Esophagus squamous epithelium (tissue), 5 donors: Measurements from ENCODE around the gene DOCK1. TPM values are rescaled to one million over a fixed set of nuclear protein-coding genes. Genes with fewer than 3 reads are reported as not detected.

Experiments used
- DNase-seq: peaks from one replicate; lab custom pipeline; 2025; lab: John Stamatoyannopoulos, UW
- H3K27ac ChIP-seq, 4 donors: fragments of 200-600 bp; sonication (generic); one replicate each; pipeline ENCODE4 v1.5.1; 2016 to 2019; ENCODE audit warnings: mild to moderate bottlenecking in 1 of 4
- H3K27me3 ChIP-seq, 4 donors: fragments of 200-600 bp; sonication (generic); 1 replicate in 3 of 4; 2 replicates in 1 of 4; pipeline versions ENCODE4 v1.5.1 to v1.6.0; 2017 to 2021; ENCODE audit warnings: antibody characterized with exemption in 1 of 4
- H3K36me3 ChIP-seq, 3 donors: fragments of 200-600 bp; sonication (generic); one replicate each; pipeline ENCODE4 v1.5.1; 2016 to 2019
- H3K4me1 ChIP-seq, 3 donors: fragments of 200-600 bp; sonication (generic); one replicate each; pipeline ENCODE4 v1.5.1; 2017 to 2019
- H3K4me3 ChIP-seq, 4 donors: fragments of 200-600 bp; sonication (generic); 1 replicate in 3 of 4; 2 replicates in 1 of 4; pipeline ENCODE4 v1.5.1; 2016 to 2019; ENCODE audit warnings: mild to moderate bottlenecking in 2 of 4, moderate library complexity in 1 of 4
- H3K9me3 ChIP-seq, 3 donors: fragments of 200-600 bp; sonication (generic); one replicate each; pipeline ENCODE4 v1.5.1; 2016 to 2019
- CTCF ChIP-seq, 6 experiments: fragments of 450-650 bp in 4 of 6; fragments of 200-600 bp in 2 of 6; sonication (generic) in 2 of 6; IDR thresholded peaks; one replicate each; pipeline ENCODE4 v1.5.1; 2016 to 2019; ENCODE audit warnings: antibody characterized with exemption in 6 of 6, mild to moderate bottlenecking in 4 of 6, moderate library complexity in 4 of 6
- POLR2A ChIP-seq, 4 donors: fragments of 450-650 bp; IDR thresholded peaks; one replicate each; pipeline ENCODE4 v1.6.1; 2017; ENCODE audit warnings: antibody characterized with exemption in 4 of 4, mild to moderate bottlenecking in 4 of 4, moderate library complexity in 3 of 4
- WGBS, 2 donors: methylation state at CpG; one replicate each; pipeline ENCODE4 v1.1.5; 2018; 5-methylcytosine and 5-hydroxymethylcytosine counted together
- intact Hi-C: fragments of 100-400 bp; cut with DNase I; formaldehyde crosslinking; loops from one replicate; pipeline ENCODE4 v1.15.0; 2022
- total RNA-seq, 4 donors: library from RNA; depleted of rRNA; stranded (reverse); fragments of >200 nt; gene quantifications; one replicate each; pipeline ENCODE4 v1.1.0, GENCODE V29; 2016
- donor health status: DM: yes; HTN: yes; CAD: no.

DOCK1 gene
- total RNA-seq, 4 donors from 2014 or later = 31.8 to 83.4 (median 49.8) TPM

GRCh38 chr10:126908225-126908624, 3.0 kb downstream of the DOCK1 start:
- peak overlapping the region in 1 of 4 donors; percentile 81 for H3K27ac ChIP-seq
- H3K4me1 ChIP-seq = peaks cover 11 to 77% (median 28%) of the 10 kb centered on the region in 3 donors
- no peaks in the 10 kb centered on the region for H3K27me3 ChIP-seq
- no peak overlapping the region for H3K4me3 ChIP-seq
- H3K36me3 ChIP-seq = no peaks in the 10 kb centered on the region
- H3K9me3 ChIP-seq = no peaks in the 10 kb centered on the region
- 76 to 84% methylated on average over 5 of the region's 5 CpGs for WGBS, 2 donors
- TF ChIP-seq POLR2A (IDR thresholded peaks at IDR 0.05) (no peak), CTCF (IDR thresholded peaks at IDR 0.05) (no peak)
- DNase-seq = no peak
- intact Hi-C loops = loop anchor here (10.0 kb wide), 1 partner anchor 127 kb away; no protein-coding TSS in a partner anchor

DNA sequence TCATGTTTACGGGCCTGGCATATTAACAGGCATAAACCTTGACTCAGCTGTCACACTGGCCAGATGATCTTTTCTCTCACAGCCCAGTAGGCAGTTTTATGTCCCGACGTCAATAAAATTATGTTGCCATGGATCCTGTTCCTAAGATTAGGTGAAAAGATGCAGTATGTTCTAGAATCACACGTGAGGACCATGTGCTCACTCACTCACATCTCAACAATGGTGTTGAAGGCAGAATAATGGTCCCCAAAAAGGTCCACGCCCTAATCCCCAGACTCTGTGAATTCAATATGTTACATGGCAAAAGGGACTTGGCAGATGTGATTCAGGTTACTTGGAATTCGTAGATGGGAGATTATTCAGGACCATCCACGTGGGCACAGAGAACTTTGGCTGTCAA, 3.5 kb downstream of the DOCK1 start:
- 33 to 65% methylated on average over 3 to 7 of the region's 7 CpGs for WGBS, 2 donors
- TF ChIP-seq CTCF (IDR thresholded peaks at IDR 0.05) = no peak
- TF ChIP-seq POLR2A (IDR thresholded peaks at IDR 0.05) = no peak
- Histone ChIP-seq H3K36me3 (no peaks in the 10 kb centered on the region), H3K27ac (peak overlapping the region in 2 of 4 donors; percentile 81 to 88), H3K4me1 (peaks cover 11 to 77% (median 28%) of the 10 kb centered on the region in 3 donors), H3K4me3 (no peak overlapping the region), H3K9me3 (no peaks in the 10 kb centered on the region), H3K27me3 (no peaks in the 10 kb centered on the region)
- DNase-seq = no peak
- intact Hi-C loops = loop anchor here (10.0 kb wide), 1 partner anchor 126 kb away; no protein-coding TSS in a partner anchor

GRCh38 chr10:126909147-126909546, 3.9 kb downstream of the DOCK1 start:
- peak overlapping the region in 2 of 4 donors; percentile 81 to 88 for H3K27ac ChIP-seq
- no peak overlapping the region for H3K4me3 ChIP-seq
- no peak for DNase-seq
- no peaks in the 10 kb centered on the region for H3K36me3 ChIP-seq
- WGBS, 2 donors = 58 to 59% methylated on average over 3 to 4 of the region's 4 CpGs
- TF ChIP-seq POLR2A (IDR thresholded peaks at IDR 0.05) (no peak), CTCF (IDR thresholded peaks at IDR 0.05) (no peak)
- H3K4me1 ChIP-seq = peaks cover 11 to 73% (median 25%) of the 10 kb centered on the region in 3 donors
- intact Hi-C loops = loop anchor here (10.0 kb wide), 1 partner anchor 126 kb away; no protein-coding TSS in a partner anchor
- no peaks in the 10 kb centered on the region for H3K27me3 ChIP-seq
- H3K9me3 ChIP-seq = no peaks in the 10 kb centered on the region

DNA sequence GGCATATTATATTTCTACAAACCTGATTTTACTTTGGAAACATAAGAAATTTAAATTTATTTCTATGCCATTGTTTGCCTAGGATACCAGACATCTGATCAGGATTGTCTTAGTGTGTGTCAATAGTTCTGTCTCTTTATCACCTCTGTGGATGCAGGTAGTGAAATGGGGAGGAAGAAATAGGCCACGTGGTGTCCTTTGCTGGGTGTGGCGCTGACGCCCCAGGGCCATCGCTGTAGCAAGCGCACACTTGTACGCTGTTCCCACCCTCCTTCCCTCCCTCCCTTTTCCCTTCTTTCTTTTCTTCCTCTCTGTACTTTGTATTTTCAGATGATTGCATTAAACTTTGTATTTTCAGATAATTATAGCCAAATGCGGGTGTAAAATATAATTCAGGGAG, 5.0 kb downstream of the DOCK1 start:
- Histone ChIP-seq H3K9me3 (no peaks in the 10 kb centered on the region), H3K4me3 (peak overlapping the region in 3 of 4 donors; percentile 7 to 29 (median 13)), H3K36me3 (no peaks in the 10 kb centered on the region), H3K4me1 (peaks cover 3 to 64% (median 18%) of the 10 kb centered on the region in 3 donors), H3K27me3 (no peaks in the 10 kb centered on the region), H3K27ac (peak overlapping the region; percentile 47 to 88 (median 72))
- TF ChIP-seq CTCF (IDR thresholded peaks at IDR 0.05) = no peak
- no peak for TF ChIP-seq POLR2A (IDR thresholded peaks at IDR 0.05)
- WGBS, 2 donors = 39 to 55% methylated on average over 7 of the region's 7 CpGs
- intact Hi-C loops = no loop called here
- no peak for DNase-seq

- 20 to 32% methylated on average over 6 of the region's 6 CpGs for WGBS, 2 donors
These were observed 5.6 kb downstream of the DOCK1 start for GRCh38 chr10:126910798-126911197.

More at GRCh38 chr10:126910798-126911197, 5.6 kb downstream of the DOCK1 start:
- no peaks in the 10 kb centered on the region for H3K27me3 ChIP-seq
- no peaks in the 10 kb centered on the region for H3K9me3 ChIP-seq
- peak overlapping the region in 3 of 4 donors; percentile 7 to 29 (median 13) for H3K4me3 ChIP-seq
- no peak for DNase-seq
- peak overlapping the region; percentile 47 to 88 (median 72) for H3K27ac ChIP-seq
- peaks cover 3 to 64% (median 18%) of the 10 kb centered on the region in 3 donors for H3K4me1 ChIP-seq
- no peaks in the 10 kb centered on the region for H3K36me3 ChIP-seq
- intact Hi-C loops = no loop called here
- TF ChIP-seq POLR2A (IDR thresholded peaks at IDR 0.05) = no peak
- peak in 2 of 6 experiments; percentile 44 to 46 for TF ChIP-seq CTCF (IDR thresholded peaks at IDR 0.05)
